ENCODE measurements around the gene TLE4.

- TF ChIP-seq, protein P1, sequence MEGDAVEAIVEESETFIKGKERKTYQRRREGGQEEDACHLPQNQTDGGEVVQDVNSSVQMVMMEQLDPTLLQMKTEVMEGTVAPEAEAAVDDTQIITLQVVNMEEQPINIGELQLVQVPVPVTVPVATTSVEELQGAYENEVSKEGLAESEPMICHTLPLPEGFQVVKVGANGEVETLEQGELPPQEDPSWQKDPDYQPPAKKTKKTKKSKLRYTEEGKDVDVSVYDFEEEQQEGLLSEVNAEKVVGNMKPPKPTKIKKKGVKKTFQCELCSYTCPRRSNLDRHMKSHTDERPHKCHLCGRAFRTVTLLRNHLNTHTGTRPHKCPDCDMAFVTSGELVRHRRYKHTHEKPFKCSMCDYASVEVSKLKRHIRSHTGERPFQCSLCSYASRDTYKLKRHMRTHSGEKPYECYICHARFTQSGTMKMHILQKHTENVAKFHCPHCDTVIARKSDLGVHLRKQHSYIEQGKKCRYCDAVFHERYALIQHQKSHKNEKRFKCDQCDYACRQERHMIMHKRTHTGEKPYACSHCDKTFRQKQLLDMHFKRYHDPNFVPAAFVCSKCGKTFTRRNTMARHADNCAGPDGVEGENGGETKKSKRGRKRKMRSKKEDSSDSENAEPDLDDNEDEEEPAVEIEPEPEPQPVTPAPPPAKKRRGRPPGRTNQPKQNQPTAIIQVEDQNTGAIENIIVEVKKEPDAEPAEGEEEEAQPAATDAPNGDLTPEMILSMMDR (IDR thresholded peaks at IDR 0.05), result no peak
- TF ChIP-seq POLR2A (IDR thresholded peaks at IDR 0.05) (no peak), POLR2AphosphoS5 (IDR thresholded peaks at IDR 0.05) (no peak)
Measured at GRCh38 chr9:79701651-79702050, 129.9 kb downstream of the TLE4 start.

Measured in prostate gland (tissue), 2 donors.